IMR-90 (cell line): ENCODE data around the gene CAT. TPM values are rescaled to one million over a fixed set of nuclear protein-coding genes. Genes with fewer than 3 reads are reported as not detected.

Experiments
- ATAC-seq: fragments of 200-7000 bp; cut with Tn5 transposase; 2 replicates; pipeline ENCODE4 v1.9.1; 2020; ENCODE audit warnings: low read depth, mild to moderate bottlenecking, moderate library complexity
- BruUV-seq: library from RNA; stranded (reverse); fragments of 400-500 nt; replicated peaks from 2 replicates; lab custom pipeline; 2021; lab: Mats Ljungman, UMichigan
- CTCF ChIA-PET: fragments of 300-600 bp; formaldehyde crosslinking; extraction: SDS; loops from one replicate; lab custom pipeline; 2021; ENCODE audit warnings: antibody characterized with exemption; lab: Yijun Ruan, JAX
- POLR2A ChIA-PET: fragments of 300-600 bp; sonication (Branson Sonifier 250); formaldehyde crosslinking; loops from one replicate; lab custom pipeline; 2022; ENCODE audit warnings: antibody characterized with exemption; ENCODE audit not compliant: unreplicated experiment; lab: Charles Lee
- DNase-seq: peaks from one replicate; pipeline ENCODE4 v3.0.0; 2013
- H2AFZ ChIP-seq: replicated peaks from 2 replicates; pipeline ENCODE3; 2013; ENCODE audit warnings: low read length, mild to moderate bottlenecking; ENCODE audit not compliant: poor library complexity
- H2AK5ac ChIP-seq: 2 replicates; pipeline ENCODE4 v1.6.1; 2013; ENCODE audit warnings: low read depth, low read length, inconsistent platforms
- H2AK9ac ChIP-seq: replicated peaks from 2 replicates; pipeline ENCODE3; 2013; ENCODE audit warnings: mild to moderate bottlenecking, low read depth, low read length, moderate library complexity; ENCODE audit not compliant: poor library complexity
- H2BK120ac ChIP-seq: 2 replicates; pipeline ENCODE4 v1.6.1; 2013; ENCODE audit warnings: low read depth, low read length, inconsistent platforms
- H2BK15ac ChIP-seq: 3 replicates; pipeline ENCODE4 v1.6.1; 2013; ENCODE audit warnings: low read depth, low read length, inconsistent platforms
- H2BK20ac ChIP-seq: 2 replicates; pipeline ENCODE4 v1.6.1; 2013; ENCODE audit warnings: low read depth, mild to moderate bottlenecking, inconsistent platforms, low read length, moderate library complexity
- H2BK5ac ChIP-seq: 2 replicates; pipeline ENCODE4 v1.6.1; 2013; ENCODE audit warnings: mild to moderate bottlenecking, low read depth, low read length, inconsistent platforms; ENCODE audit not compliant: poor library complexity, severe bottlenecking
- H3K14ac ChIP-seq: replicated peaks from 2 replicates; pipeline ENCODE4 v1.6.1; 2013; ENCODE audit warnings: low read depth, low read length, inconsistent platforms
- H3K18ac ChIP-seq: 2 replicates; pipeline ENCODE4 v1.6.1; 2013; ENCODE audit warnings: low read depth, low read length, control low read depth
- H3K23ac ChIP-seq: 2 replicates; pipeline ENCODE4 v1.6.1; 2013; ENCODE audit warnings: low read depth, low read length, inconsistent platforms
- H3K27ac ChIP-seq: 2 replicates; pipeline ENCODE4 v1.5.1; 2013; ENCODE audit warnings: mild to moderate bottlenecking, control low read depth, low read length; ENCODE audit not compliant: insufficient read depth
- H3K27me3 ChIP-seq: 2 replicates; pipeline ENCODE4 v1.6.1; 2013; ENCODE audit warnings: low read length; ENCODE audit not compliant: control insufficient read depth, insufficient read depth
- H3K36me3 ChIP-seq: 2 replicates; pipeline ENCODE4 v1.6.1; 2013; ENCODE audit warnings: low read length, mixed read lengths; ENCODE audit not compliant: control insufficient read depth, insufficient read depth
- H3K4ac ChIP-seq: 2 replicates; pipeline ENCODE4 v1.6.1; 2013; ENCODE audit warnings: low read depth, low read length, inconsistent platforms
- H3K4me1 ChIP-seq: 2 replicates; pipeline ENCODE4 v1.6.1; 2013; ENCODE audit warnings: low read length, mixed read lengths; ENCODE audit not compliant: control insufficient read depth, insufficient read depth
- H3K4me2 ChIP-seq: 2 replicates; pipeline ENCODE4 v1.6.1; 2013; ENCODE audit warnings: low read depth, mild to moderate bottlenecking, control low read depth, low read length, moderate library complexity
- H3K4me3 ChIP-seq: 2 replicates; pipeline ENCODE4 v1.5.1; 2013; ENCODE audit warnings: low read depth, mild to moderate bottlenecking, control low read depth, low read length, moderate library complexity; ENCODE audit not compliant: insufficient read depth
- H3K56ac ChIP-seq: 2 replicates; pipeline ENCODE4 v1.6.1; 2013; ENCODE audit warnings: low read length, inconsistent platforms; ENCODE audit not compliant: insufficient read depth; ENCODE audit errors: extremely low read depth
- H3K79me1 ChIP-seq, 2 experiments: 2 replicates each; pipeline ENCODE4 v1.6.1; 2013; ENCODE audit warnings: low read length in 2 of 2, inconsistent platforms in 1 of 2, low read depth in 1 of 2
- H3K9ac ChIP-seq: 2 replicates; pipeline ENCODE4 v1.6.1; 2013; ENCODE audit warnings: low read depth, low read length, control low read depth
- H3K9me1 ChIP-seq: 2 replicates; pipeline ENCODE4 v1.6.1; 2013; ENCODE audit warnings: low read length, inconsistent platforms; ENCODE audit not compliant: insufficient read depth
- H3K9me3 ChIP-seq: 2 replicates; pipeline ENCODE4 v1.6.1; 2013; ENCODE audit warnings: low read length; ENCODE audit not compliant: control insufficient read depth, insufficient read depth
- H4K20me1 ChIP-seq: 2 replicates; pipeline ENCODE4 v1.6.1; 2013; ENCODE audit warnings: low read length, inconsistent platforms; ENCODE audit not compliant: insufficient read depth
- H4K5ac ChIP-seq: 2 replicates; pipeline ENCODE4 v1.6.1; 2013; ENCODE audit warnings: mild to moderate bottlenecking, low read depth, low read length, control low read depth
- H4K8ac ChIP-seq, 2 experiments: 2 replicates each; pipeline ENCODE4 v1.6.1; 2013; ENCODE audit warnings: low read depth in 2 of 2, low read length in 2 of 2, control low read depth in 1 of 2, inconsistent platforms in 1 of 2
- H4K91ac ChIP-seq: 2 replicates; pipeline ENCODE4 v1.6.1; 2013; ENCODE audit warnings: low read depth, low read length, inconsistent platforms; ENCODE audit not compliant: insufficient read depth
- CEBPB ChIP-seq: IDR thresholded peaks from 2 replicates; pipeline ENCODE4 v1.6.1; 2012; ENCODE audit warnings: low read depth, low read length, improper control_type of control experiment
- FOS ChIP-seq: fragments of 150-350 bp; IDR thresholded peaks from 2 replicates; pipeline ENCODE4 v1.6.1; 2016; ENCODE audit warnings: low read depth, low read length
- MAFK ChIP-seq: IDR thresholded peaks from 2 replicates; pipeline ENCODE4 v1.6.1; 2012; ENCODE audit warnings: low read depth, low read length, improper control_type of control experiment
- MXI1 ChIP-seq: IDR thresholded peaks from 2 replicates; pipeline ENCODE4 v1.6.1; 2012; ENCODE audit warnings: low read depth, mild to moderate bottlenecking, low read length, moderate library complexity, borderline replicate concordance
- NFE2L2 ChIP-seq: fragments of 150-350 bp; IDR thresholded peaks from 2 replicates; pipeline ENCODE4 v1.6.1; 2016; ENCODE audit warnings: low read depth, mild to moderate bottlenecking, low read length
- RCOR1 ChIP-seq: IDR thresholded peaks from 2 replicates; pipeline ENCODE4 v1.6.1; 2012; ENCODE audit warnings: mild to moderate bottlenecking, low read length, improper control_type of control experiment; ENCODE audit not compliant: insufficient replicate concordance
- WGBS, 2 experiments: methylation state at CpG; one replicate each; pipeline versions ENCODE4 v1.1.5 to v1.1.7; 2013; ENCODE audit warnings: missing lambda C conversion rate in 2 of 2; ENCODE audit not compliant: insufficient read length in 1 of 2; ENCODE audit errors: extremely low coverage in 2 of 2; 5-methylcytosine and 5-hydroxymethylcytosine counted together
- dilution Hi-C: fragments of 300-500 bp; cut with HindIII; formaldehyde crosslinking; loops from one replicate; pipeline ENCODE4 v1.14.3; 2018; ENCODE audit warnings: low sequenced_read_pairs; ENCODE audit not compliant: unreplicated experiment
- in situ Hi-C: fragments of 300-500 bp; cut with MboI; formaldehyde crosslinking; loops from 3 replicates; pipeline ENCODE4 v1.14.3; 2019; ENCODE audit warnings: low sequenced_read_pairs, inconsistent platforms, mixed read lengths
- intact Hi-C: fragments of 100-400 bp; cut with micrococcal nuclease; formaldehyde crosslinking; loops from 2 replicates; pipeline ENCODE4 v1.10.0; 2022
- polyA plus RNA-seq, 3 experiments: library from polyadenylated mRNA; depleted of rRNA; stranded (reverse); fragments of >200 nt; gene quantifications; 2 replicates each; pipeline ENCODE4 v1.2.3, GENCODE V29; 2012; ENCODE audit warnings: low replicate concordance in 1 of 3
- total RNA-seq: library from RNA; depleted of rRNA; stranded (reverse); fragments of >200 nt; gene quantifications from 2 replicates; pipeline ENCODE4 v1.2.3, GENCODE V29; 2012
- TF ChIP-seq, protein P1 (sequence below): fragments of 150-350 bp; IDR thresholded peaks from 2 replicates; pipeline ENCODE4 v1.6.1; 2017; ENCODE audit warnings: mild to moderate bottlenecking, antibody characterized with exemption, low read length, low read depth

Gene CAT
- total and polyA plus RNA-seq, 2 of the 4 experiments (the other 2 are of a cell fraction): 52.5 to 80.5 TPM

GRCh38 chr11:34427186-34427805, 11.4 kb upstream of the CAT start:
- dilution Hi-C loops: no loop called here
- POLR2A ChIA-PET: interaction anchor here (0.6 kb wide), 1 partner anchor 69 kb away, joined by 10 read pairs; the partner anchor contains the start of gene ABTB2

More at GRCh38 chr11:34427186-34427805, 11.4 kb upstream of the CAT start:
- no peaks in the 10 kb centered on the region for H3K79me1 ChIP-seq
- no peak overlapping the region for H3K23ac ChIP-seq
- ATAC-seq: peak; percentile 87
- no peak overlapping the region for H3K14ac ChIP-seq
- H3K9me1 ChIP-seq: no peaks in the 10 kb centered on the region
- peaks cover 3% of the 10 kb centered on the region; the same call in 1 of the 2 replicates for H3K4me1 ChIP-seq
- H4K91ac ChIP-seq: no peak overlapping the region
- H4K20me1 ChIP-seq: no peaks in the 10 kb centered on the region
- WGBS, 2 experiments: no CpG with 5 or more reads among the region's 4 CpGs
- H4K8ac ChIP-seq: no peak overlapping the region
- in situ Hi-C loops (no loop called here), intact Hi-C loops (no loop called here)
- H3K4me2 ChIP-seq: peak overlapping the region; percentile 7
- peak overlapping the region; percentile 10 for H2BK5ac ChIP-seq
- no peak overlapping the region for H3K4ac ChIP-seq
- H2AK9ac ChIP-seq: no peak overlapping the region
- H3K18ac ChIP-seq: 0 out of 2 replicates have a peak overlapping the region, but pooled peaks have one; percentile 18
- no peak overlapping the region for H3K4me3 ChIP-seq
- H2BK120ac ChIP-seq: no peak overlapping the region
- H2AFZ ChIP-seq: no peak overlapping the region
- no peak overlapping the region for H2AK5ac ChIP-seq
- peak; percentile 72 for DNase-seq
- H3K27me3 ChIP-seq: peaks cover 2% of the 10 kb centered on the region; the same call in 1 of the 2 replicates
- TF ChIP-seq, protein P1, sequence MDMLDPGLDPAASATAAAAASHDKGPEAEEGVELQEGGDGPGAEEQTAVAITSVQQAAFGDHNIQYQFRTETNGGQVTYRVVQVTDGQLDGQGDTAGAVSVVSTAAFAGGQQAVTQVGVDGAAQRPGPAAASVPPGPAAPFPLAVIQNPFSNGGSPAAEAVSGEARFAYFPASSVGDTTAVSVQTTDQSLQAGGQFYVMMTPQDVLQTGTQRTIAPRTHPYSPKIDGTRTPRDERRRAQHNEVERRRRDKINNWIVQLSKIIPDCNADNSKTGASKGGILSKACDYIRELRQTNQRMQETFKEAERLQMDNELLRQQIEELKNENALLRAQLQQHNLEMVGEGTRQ: no peak
- TF ChIP-seq FOS: 0 out of 2 replicates have a peak, but pooled peaks have one; percentile 29
- TF ChIP-seq CEBPB: peak; percentile 37; the same call in 1 of the 2 replicates
- no peak for TF ChIP-seq RCOR1
- TF ChIP-seq NFE2L2: peak; percentile 73
- peak; percentile 50 for TF ChIP-seq MAFK
- TF ChIP-seq MXI1: no peak
- no peaks in the 10 kb centered on the region for H3K36me3 ChIP-seq
- H3K9ac ChIP-seq: no peak overlapping the region
- BruUV-seq: no TSS peak
- no peak overlapping the region for H4K5ac ChIP-seq
- no peak overlapping the region for H2BK20ac ChIP-seq
- no peak overlapping the region for H3K56ac ChIP-seq
- no peak overlapping the region for H2BK15ac ChIP-seq
- H3K27ac ChIP-seq: peak overlapping the region; percentile 41; the same call in 1 of the 2 replicates
- H3K9me3 ChIP-seq: no peaks in the 10 kb centered on the region
- CTCF ChIA-PET: no interaction called here
